HL-60 (cell line): ENCODE data around the gene ZNF345.

Source experiments
- GABPA ChIP-seq: IDR thresholded peaks from 2 replicates; pipeline ENCODE4 v1.6.1; 2012; ENCODE audit warnings: low read depth
- POLR2AphosphoS5 ChIP-seq: IDR thresholded peaks from 2 replicates; pipeline ENCODE4 v1.6.1; 2012; ENCODE audit warnings: low read depth
- SPI1 ChIP-seq: IDR thresholded peaks from 2 replicates; pipeline ENCODE4 v1.6.1; 2012; ENCODE audit warnings: low read depth, mild to moderate bottlenecking, borderline replicate concordance
- TF ChIP-seq, protein P1 (sequence below): IDR thresholded peaks from one replicate; pipeline ENCODE4 v1.5.1; 2011; ENCODE audit warnings: low read length, control low read depth, inconsistent platforms; ENCODE audit not compliant: insufficient read depth
- TF ChIP-seq, protein P2 (sequence below): IDR thresholded peaks from 2 replicates; pipeline ENCODE4 v1.6.1; 2012; ENCODE audit warnings: low read depth; ENCODE audit not compliant: insufficient replicate concordance

DNA sequence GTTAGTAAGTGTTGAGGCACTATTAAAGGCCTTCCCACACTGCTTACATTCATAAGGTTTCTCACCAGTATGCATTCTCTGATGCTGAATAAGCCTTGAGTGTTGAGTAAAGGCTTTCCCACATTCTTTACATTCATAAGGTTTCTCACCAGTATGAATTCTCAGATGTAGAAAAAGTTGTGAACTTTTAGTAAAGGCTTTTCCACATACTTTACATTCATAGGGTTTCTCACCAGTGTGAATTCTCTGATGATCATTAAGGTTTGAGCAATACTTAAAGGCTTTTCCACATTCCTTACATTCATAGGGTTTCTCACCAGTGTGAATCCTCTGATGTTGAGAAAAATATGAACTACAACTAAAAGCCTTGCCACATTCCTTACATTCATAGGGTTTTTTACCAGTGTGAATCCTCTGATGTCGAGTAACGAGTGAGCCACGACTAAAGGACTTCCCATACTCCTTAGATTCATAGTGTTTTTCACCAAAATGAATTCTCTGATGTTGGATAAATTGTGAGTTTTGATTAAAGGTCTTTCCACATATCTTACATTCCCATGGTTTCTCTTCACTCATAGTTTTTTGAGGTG, 41.2 kb downstream of the ZNF345 start:
- TF ChIP-seq, protein P1, sequence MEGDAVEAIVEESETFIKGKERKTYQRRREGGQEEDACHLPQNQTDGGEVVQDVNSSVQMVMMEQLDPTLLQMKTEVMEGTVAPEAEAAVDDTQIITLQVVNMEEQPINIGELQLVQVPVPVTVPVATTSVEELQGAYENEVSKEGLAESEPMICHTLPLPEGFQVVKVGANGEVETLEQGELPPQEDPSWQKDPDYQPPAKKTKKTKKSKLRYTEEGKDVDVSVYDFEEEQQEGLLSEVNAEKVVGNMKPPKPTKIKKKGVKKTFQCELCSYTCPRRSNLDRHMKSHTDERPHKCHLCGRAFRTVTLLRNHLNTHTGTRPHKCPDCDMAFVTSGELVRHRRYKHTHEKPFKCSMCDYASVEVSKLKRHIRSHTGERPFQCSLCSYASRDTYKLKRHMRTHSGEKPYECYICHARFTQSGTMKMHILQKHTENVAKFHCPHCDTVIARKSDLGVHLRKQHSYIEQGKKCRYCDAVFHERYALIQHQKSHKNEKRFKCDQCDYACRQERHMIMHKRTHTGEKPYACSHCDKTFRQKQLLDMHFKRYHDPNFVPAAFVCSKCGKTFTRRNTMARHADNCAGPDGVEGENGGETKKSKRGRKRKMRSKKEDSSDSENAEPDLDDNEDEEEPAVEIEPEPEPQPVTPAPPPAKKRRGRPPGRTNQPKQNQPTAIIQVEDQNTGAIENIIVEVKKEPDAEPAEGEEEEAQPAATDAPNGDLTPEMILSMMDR, result no peak
- TF ChIP-seq POLR2AphosphoS5 (no peak), SPI1 (no peak), GABPA (no peak)
- TF ChIP-seq, protein P2, sequence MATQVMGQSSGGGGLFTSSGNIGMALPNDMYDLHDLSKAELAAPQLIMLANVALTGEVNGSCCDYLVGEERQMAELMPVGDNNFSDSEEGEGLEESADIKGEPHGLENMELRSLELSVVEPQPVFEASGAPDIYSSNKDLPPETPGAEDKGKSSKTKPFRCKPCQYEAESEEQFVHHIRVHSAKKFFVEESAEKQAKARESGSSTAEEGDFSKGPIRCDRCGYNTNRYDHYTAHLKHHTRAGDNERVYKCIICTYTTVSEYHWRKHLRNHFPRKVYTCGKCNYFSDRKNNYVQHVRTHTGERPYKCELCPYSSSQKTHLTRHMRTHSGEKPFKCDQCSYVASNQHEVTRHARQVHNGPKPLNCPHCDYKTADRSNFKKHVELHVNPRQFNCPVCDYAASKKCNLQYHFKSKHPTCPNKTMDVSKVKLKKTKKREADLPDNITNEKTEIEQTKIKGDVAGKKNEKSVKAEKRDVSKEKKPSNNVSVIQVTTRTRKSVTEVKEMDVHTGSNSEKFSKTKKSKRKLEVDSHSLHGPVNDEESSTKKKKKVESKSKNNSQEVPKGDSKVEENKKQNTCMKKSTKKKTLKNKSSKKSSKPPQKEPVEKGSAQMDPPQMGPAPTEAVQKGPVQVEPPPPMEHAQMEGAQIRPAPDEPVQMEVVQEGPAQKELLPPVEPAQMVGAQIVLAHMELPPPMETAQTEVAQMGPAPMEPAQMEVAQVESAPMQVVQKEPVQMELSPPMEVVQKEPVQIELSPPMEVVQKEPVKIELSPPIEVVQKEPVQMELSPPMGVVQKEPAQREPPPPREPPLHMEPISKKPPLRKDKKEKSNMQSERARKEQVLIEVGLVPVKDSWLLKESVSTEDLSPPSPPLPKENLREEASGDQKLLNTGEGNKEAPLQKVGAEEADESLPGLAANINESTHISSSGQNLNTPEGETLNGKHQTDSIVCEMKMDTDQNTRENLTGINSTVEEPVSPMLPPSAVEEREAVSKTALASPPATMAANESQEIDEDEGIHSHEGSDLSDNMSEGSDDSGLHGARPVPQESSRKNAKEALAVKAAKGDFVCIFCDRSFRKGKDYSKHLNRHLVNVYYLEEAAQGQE, result no peak
